ENCODE measurements around the gene CCL8. TPM values are rescaled to one million over a fixed set of nuclear protein-coding genes. Genes with fewer than 3 reads are reported as not detected.

The CCL8 gene
- polyA plus RNA-seq, 1 of the 3 experiments (the other 2 are of a cell fraction) = not detected

- H3K27me3 ChIP-seq (ENCODE audit: insufficient read depth) = no peaks in the 10 kb centered on the region
- H3K9me3 ChIP-seq = no peaks in the 10 kb centered on the region
- H3K9ac ChIP-seq = no peak overlapping the region
- H4K20me1 ChIP-seq (ENCODE audit: insufficient read depth) = no peaks in the 10 kb centered on the region
- no peak overlapping the region for H2AFZ ChIP-seq (ENCODE audit: low read depth)
- peaks cover 0 to 20% of the 10 kb centered on the region in 2 experiments; a peak in 2 of 4 replicates for H3K4me1 ChIP-seq (ENCODE audit: control insufficient read depth in 1 of 2, insufficient read depth in 2 of 2, low read depth in 1 of 2, low read length in 1 of 2)
- H3K4me3 ChIP-seq (ENCODE audit: low read depth in 2 of 2, low read length in 1 of 2) = no peak overlapping the region
- no peaks in the 10 kb centered on the region for H3K79me2 ChIP-seq (ENCODE audit: insufficient read depth)
- no peaks in the 10 kb centered on the region for H3K36me3 ChIP-seq (replicated peaks in 1 of 2; ENCODE audit: control insufficient read depth in 1 of 2, insufficient read depth in 2 of 2, low read length in 1 of 2)
- H3K4me2 ChIP-seq = no peak overlapping the region
- TF ChIP-seq REST (IDR thresholded peaks at IDR 0.05; ENCODE audit: low read depth, low read length) = no peak
- TF ChIP-seq RCOR1 (IDR thresholded peaks at IDR 0.05; ENCODE audit: low read length) = no peak
- TF ChIP-seq NFIC (IDR thresholded peaks at IDR 0.05; ENCODE audit: borderline replicate concordance) = no peak
- TF ChIP-seq GABPA (IDR thresholded peaks at IDR 0.05; ENCODE audit: low read depth) = no peak
- peaks cover 12% of the 10 kb centered on the region for H3F3A ChIP-seq (replicated peaks; ENCODE audit: insufficient read depth)
- 80% methylated on average over 2 of the region's 2 CpGs for WGBS (ENCODE audit: low lambda C conversion rate)
- CTCF ChIA-PET = interaction anchor here (2.0 kb wide), 1 partner anchor 58 kb away, joined by 13 read pairs; no protein-coding TSS in a partner anchor
- no peak for DNase-seq
- no peak overlapping the region for H3K27ac ChIP-seq (ENCODE audit: low read depth in 2 of 2, low read length in 1 of 2)
- POLR2A ChIA-PET = no interaction called here
- no peaks in the 10 kb centered on the region for H3K9me2 ChIP-seq
These were observed 15.6 kb upstream of the CCL8 start for GRCh38 chr17:34303606-34304005.

- POLR2A ChIA-PET = no interaction called here
- peaks cover 0 to 12% of the 10 kb centered on the region in 2 experiments; a peak in 2 of 4 replicates for H3K4me1 ChIP-seq (ENCODE audit: control insufficient read depth in 1 of 2, insufficient read depth in 2 of 2, low read depth in 1 of 2, low read length in 1 of 2)
- no peaks in the 10 kb centered on the region for H3K79me2 ChIP-seq (ENCODE audit: insufficient read depth)
- no peaks in the 10 kb centered on the region for H3K27me3 ChIP-seq (ENCODE audit: insufficient read depth)
- no peaks in the 10 kb centered on the region for H3K9me2 ChIP-seq
- H2AFZ ChIP-seq (ENCODE audit: low read depth) = no peak overlapping the region
- H4K20me1 ChIP-seq (ENCODE audit: insufficient read depth) = no peaks in the 10 kb centered on the region
- H3K36me3 ChIP-seq (replicated peaks in 1 of 2; ENCODE audit: control insufficient read depth in 1 of 2, insufficient read depth in 2 of 2, low read length in 1 of 2) = no peaks in the 10 kb centered on the region
- CTCF ChIA-PET = interaction anchor here (0.6 to 2.0 kb wide), 3 partner anchors 22 to 105 kb away, joined by 3 to 13 read pairs (median 4); no protein-coding TSS in a partner anchor
- no peak overlapping the region for H3K4me3 ChIP-seq (ENCODE audit: low read depth in 2 of 2, low read length in 1 of 2)
- no peak overlapping the region for H3K27ac ChIP-seq (ENCODE audit: low read depth in 2 of 2, low read length in 1 of 2)
- no peak for DNase-seq
- no peak overlapping the region for H3K9ac ChIP-seq
- no peak overlapping the region for H3K4me2 ChIP-seq
- no peaks in the 10 kb centered on the region for H3K9me3 ChIP-seq
- 74% methylated on average over 4 of the region's 4 CpGs for WGBS (ENCODE audit: low lambda C conversion rate)
- H3F3A ChIP-seq (replicated peaks; ENCODE audit: insufficient read depth) = peaks cover 7% of the 10 kb centered on the region
- TF ChIP-seq CHD2 (IDR thresholded peaks at IDR 0.05; ENCODE audit: low read length, partially characterized antibody) (no peak), SMC3 (IDR thresholded peaks at IDR 0.05; ENCODE audit: low read depth, low read length) (no peak), ELF1 (IDR thresholded peaks at IDR 0.05) (no peak), TEAD4 (IDR thresholded peaks at IDR 0.05; ENCODE audit: borderline replicate concordance, insufficient read depth) (no peak), RFX5 (IDR thresholded peaks at IDR 0.05; ENCODE audit: low read length) (no peak), MEF2A (IDR thresholded peaks at IDR 0.05; ENCODE audit: borderline replicate concordance, low read depth) (no peak), SIN3A (IDR thresholded peaks at IDR 0.05; ENCODE audit: borderline replicate concordance, low read depth, low read length) (no peak), FOXJ3 (CRISPR knock-in tag; IDR thresholded peaks at IDR 0.05) (no peak), USF1 (IDR thresholded peaks at IDR 0.05; ENCODE audit: borderline replicate concordance, low read depth) (no peak), REST (IDR thresholded peaks at IDR 0.05; ENCODE audit: low read depth, low read length) (no peak), RXRA (IDR thresholded peaks at IDR 0.05; ENCODE audit: borderline replicate concordance, low read depth) (no peak), FOXM1 (IDR thresholded peaks at IDR 0.05; ENCODE audit: low read depth) (no peak)
- TF ChIP-seq, protein P1, sequence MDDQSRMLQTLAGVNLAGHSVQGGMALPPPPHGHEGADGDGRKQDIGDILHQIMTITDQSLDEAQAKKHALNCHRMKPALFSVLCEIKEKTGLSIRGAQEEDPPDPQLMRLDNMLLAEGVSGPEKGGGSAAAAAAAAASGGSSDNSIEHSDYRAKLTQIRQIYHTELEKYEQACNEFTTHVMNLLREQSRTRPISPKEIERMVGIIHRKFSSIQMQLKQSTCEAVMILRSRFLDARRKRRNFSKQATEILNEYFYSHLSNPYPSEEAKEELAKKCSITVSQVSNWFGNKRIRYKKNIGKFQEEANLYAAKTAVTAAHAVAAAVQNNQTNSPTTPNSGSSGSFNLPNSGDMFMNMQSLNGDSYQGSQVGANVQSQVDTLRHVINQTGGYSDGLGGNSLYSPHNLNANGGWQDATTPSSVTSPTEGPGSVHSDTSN (IDR thresholded peaks at IDR 0.05) = no peak
- TF ChIP-seq, protein P2, sequence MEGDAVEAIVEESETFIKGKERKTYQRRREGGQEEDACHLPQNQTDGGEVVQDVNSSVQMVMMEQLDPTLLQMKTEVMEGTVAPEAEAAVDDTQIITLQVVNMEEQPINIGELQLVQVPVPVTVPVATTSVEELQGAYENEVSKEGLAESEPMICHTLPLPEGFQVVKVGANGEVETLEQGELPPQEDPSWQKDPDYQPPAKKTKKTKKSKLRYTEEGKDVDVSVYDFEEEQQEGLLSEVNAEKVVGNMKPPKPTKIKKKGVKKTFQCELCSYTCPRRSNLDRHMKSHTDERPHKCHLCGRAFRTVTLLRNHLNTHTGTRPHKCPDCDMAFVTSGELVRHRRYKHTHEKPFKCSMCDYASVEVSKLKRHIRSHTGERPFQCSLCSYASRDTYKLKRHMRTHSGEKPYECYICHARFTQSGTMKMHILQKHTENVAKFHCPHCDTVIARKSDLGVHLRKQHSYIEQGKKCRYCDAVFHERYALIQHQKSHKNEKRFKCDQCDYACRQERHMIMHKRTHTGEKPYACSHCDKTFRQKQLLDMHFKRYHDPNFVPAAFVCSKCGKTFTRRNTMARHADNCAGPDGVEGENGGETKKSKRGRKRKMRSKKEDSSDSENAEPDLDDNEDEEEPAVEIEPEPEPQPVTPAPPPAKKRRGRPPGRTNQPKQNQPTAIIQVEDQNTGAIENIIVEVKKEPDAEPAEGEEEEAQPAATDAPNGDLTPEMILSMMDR (IDR thresholded peaks at IDR 0.05) = no peak
These were observed 14.2 kb upstream of the CCL8 start for GRCh38 chr17:34305061-34305460.

Measured in SK-N-SH (cell line).